H9 (cell line): ENCODE measurements around the gene FMN1. TPM values are rescaled to one million over a fixed set of nuclear protein-coding genes. Genes with fewer than 3 reads are reported as not detected.

Experiments used
- DNase-seq: peaks from one replicate; pipeline ENCODE4 v3.0.0-alpha.2; 2017
- H2AFZ ChIP-seq: one replicate; pipeline ENCODE4 v1.6.1; 2013; ENCODE audit warnings: mild to moderate bottlenecking, low read length, control low read depth, moderate library complexity
- H2AK5ac ChIP-seq: 2 replicates; pipeline ENCODE4 v1.6.1; 2013; ENCODE audit warnings: low read length, control low read depth, mixed read lengths; ENCODE audit not compliant: insufficient read length
- H2BK120ac ChIP-seq: one replicate; pipeline ENCODE4 v1.6.1; 2013; ENCODE audit warnings: low read depth, mild to moderate bottlenecking, low read length, control low read depth, inconsistent platforms; ENCODE audit not compliant: poor library complexity, severe bottlenecking
- H2BK12ac ChIP-seq: 2 replicates; pipeline ENCODE4 v1.6.1; 2013; ENCODE audit warnings: low read length, control low read depth, mixed read lengths, low read depth; ENCODE audit not compliant: insufficient read length
- H2BK15ac ChIP-seq: 2 replicates; pipeline ENCODE4 v1.6.1; 2013; ENCODE audit warnings: low read depth, low read length, control low read depth
- H2BK20ac ChIP-seq: one replicate; pipeline ENCODE4 v1.6.1; 2013; ENCODE audit warnings: low read depth, mild to moderate bottlenecking, low read length, control low read depth, inconsistent platforms; ENCODE audit not compliant: poor library complexity, severe bottlenecking
- H2BK5ac ChIP-seq: 2 replicates; pipeline ENCODE4 v1.6.1; 2013; ENCODE audit warnings: low read length, control low read depth, mixed read lengths; ENCODE audit not compliant: insufficient read length
- H3K14ac ChIP-seq: 2 replicates; pipeline ENCODE4 v1.6.1; 2013; ENCODE audit warnings: low read length, control low read depth; ENCODE audit not compliant: insufficient read depth
- H3K18ac ChIP-seq: 2 replicates; pipeline ENCODE4 v1.6.1; 2013; ENCODE audit warnings: low read depth, mild to moderate bottlenecking, mixed read lengths, low read length, control low read depth; ENCODE audit not compliant: insufficient read length
- H3K23ac ChIP-seq: 2 replicates; pipeline ENCODE4 v1.6.1; 2013; ENCODE audit warnings: low read length, control low read depth, mixed read lengths, low read depth; ENCODE audit not compliant: insufficient read length
- H3K23me2 ChIP-seq: 2 replicates; pipeline ENCODE4 v1.6.1; 2013; ENCODE audit warnings: low read depth, mild to moderate bottlenecking, mixed read lengths, low read length, control low read depth; ENCODE audit not compliant: insufficient read length, poor library complexity, severe bottlenecking
- H3K27ac ChIP-seq: 2 replicates; pipeline ENCODE4 v1.5.1; 2013; ENCODE audit warnings: low read length, control low read depth, mixed read lengths, low read depth; ENCODE audit not compliant: insufficient read length
- H3K27me3 ChIP-seq: 2 replicates; pipeline ENCODE4 v1.6.1; 2013; ENCODE audit warnings: low read length, control low read depth, inconsistent platforms; ENCODE audit not compliant: insufficient read depth
- H3K4ac ChIP-seq: 2 replicates; pipeline ENCODE4 v1.6.1; 2013; ENCODE audit warnings: low read depth, mild to moderate bottlenecking, control low read depth, inconsistent platforms, low read length, moderate library complexity
- H3K4me1 ChIP-seq: 2 replicates; pipeline ENCODE4 v1.6.1; 2013; ENCODE audit warnings: low read length, control low read depth, inconsistent platforms; ENCODE audit not compliant: insufficient read depth
- H3K4me2 ChIP-seq: 2 replicates; pipeline ENCODE4 v1.6.1; 2013; ENCODE audit warnings: low read length, control low read depth, mixed read lengths; ENCODE audit not compliant: insufficient read length, insufficient read depth
- H3K56ac ChIP-seq: 2 replicates; pipeline ENCODE4 v1.6.1; 2013; ENCODE audit warnings: low read depth, mild to moderate bottlenecking, mixed read lengths, low read length, control low read depth; ENCODE audit not compliant: insufficient read length
- H3K79me1 ChIP-seq: 2 replicates; pipeline ENCODE4 v1.6.1; 2013; ENCODE audit warnings: low read depth, mild to moderate bottlenecking, moderate library complexity, low read length, control low read depth, inconsistent platforms; ENCODE audit not compliant: insufficient read depth, poor library complexity, severe bottlenecking
- H3K79me2 ChIP-seq: 2 replicates; pipeline ENCODE4 v1.6.1; 2013; ENCODE audit warnings: low read length, control low read depth, inconsistent platforms; ENCODE audit not compliant: insufficient read depth
- H3K9ac ChIP-seq: 2 replicates; pipeline ENCODE4 v1.6.1; 2013; ENCODE audit warnings: low read length, control low read depth, mixed read lengths; ENCODE audit not compliant: insufficient read length; ENCODE audit errors: extremely low read depth
- H3K9me3 ChIP-seq: one replicate; pipeline ENCODE4 v1.6.1; 2013; ENCODE audit warnings: low read depth, low read length, inconsistent platforms; ENCODE audit not compliant: control insufficient read depth
- H3T11ph ChIP-seq: one replicate; pipeline ENCODE4 v1.6.1; 2013; ENCODE audit warnings: mild to moderate bottlenecking, low read length, control low read depth, inconsistent platforms
- H4K20me1 ChIP-seq: one replicate; pipeline ENCODE4 v1.6.1; 2013; ENCODE audit not compliant: control insufficient read depth, insufficient read length, insufficient read depth
- H4K5ac ChIP-seq: 2 replicates; pipeline ENCODE4 v1.6.1; 2013; ENCODE audit warnings: low read depth, mild to moderate bottlenecking, mixed read lengths, low read length, control low read depth; ENCODE audit not compliant: insufficient read length
- H4K8ac ChIP-seq: replicated peaks from 2 replicates; pipeline ENCODE4 v1.6.1; 2013; ENCODE audit warnings: low read length, control low read depth, mixed read lengths, low read depth; ENCODE audit not compliant: insufficient read length
- H4K91ac ChIP-seq: 2 replicates; pipeline ENCODE4 v1.6.1; 2013; ENCODE audit warnings: low read depth, mild to moderate bottlenecking, moderate library complexity, mixed read lengths, low read length, control low read depth; ENCODE audit not compliant: insufficient read length
- H3K27ac Mint-ChIP-seq, 3 experiments: 2 replicates in 2 of 3; 3 replicates in 1 of 3; pipeline ENCODE4 v1.8.0; 2020 to 2021; ENCODE audit warnings: mixed read lengths in 3 of 3, mild to moderate bottlenecking in 1 of 3, moderate library complexity in 1 of 3
- H3K27me3 Mint-ChIP-seq: 2 replicates; pipeline ENCODE4 v1.8.0; 2021; ENCODE audit warnings: low read depth, mild to moderate bottlenecking, moderate library complexity, mixed read lengths
- H3K36me3 Mint-ChIP-seq, 3 experiments: 2 replicates in 2 of 3; 3 replicates in 1 of 3; pipeline ENCODE4 v1.8.0; 2020 to 2021; ENCODE audit warnings: low read depth in 3 of 3, mixed read lengths in 3 of 3; ENCODE audit not compliant: insufficient read depth in 1 of 3
- H3K4me1 Mint-ChIP-seq, 2 experiments: 2 replicates each; pipeline ENCODE4 v1.8.0; 2020; ENCODE audit warnings: mixed read lengths in 2 of 2
- H3K4me3 Mint-ChIP-seq, 2 experiments: 2 replicates in 1 of 2; 3 replicates in 1 of 2; pipeline ENCODE4 v1.8.0; 2020 to 2021; ENCODE audit warnings: mild to moderate bottlenecking in 2 of 2, mixed read lengths in 2 of 2, moderate library complexity in 1 of 2
- H3K9me3 Mint-ChIP-seq, 2 experiments: 2 replicates in 1 of 2; 3 replicates in 1 of 2; pipeline ENCODE4 v1.8.0; 2020; ENCODE audit warnings: mild to moderate bottlenecking in 2 of 2, mixed read lengths in 2 of 2, moderate library complexity in 1 of 2
- CTCF ChIP-seq: fragments of 200-600 bp; sonication (generic); conservative IDR thresholded peaks from 3 replicates; pipeline ENCODE4 v1.8.0; 2021; ENCODE audit warnings: antibody characterized with exemption, mild to moderate bottlenecking
- WGBS: extraction: QIAGEN DNeasy Blood & Tissue Kit; methylation state at CpG from one replicate; pipeline ENCODE4 v1.1.7; 2013; ENCODE audit warnings: missing lambda C conversion rate, low lambda C conversion rate, mixed read lengths; ENCODE audit not compliant: insufficient read length; ENCODE audit errors: extremely low coverage; 5-methylcytosine and 5-hydroxymethylcytosine counted together
- total RNA-seq: library from RNA; stranded (reverse); gene quantifications from 2 replicates; pipeline ENCODE4 v1.2.1, GENCODE V29; 2021

FMN1 gene
- total RNA-seq, 1 experiment from 2014 or later: 1.9 TPM

- H3K9me3 Mint-ChIP-seq: peaks cover 0 to 2% of the 10 kb centered on the region in 2 experiments; a peak in 1 of 5 replicates
- no peaks in the 10 kb centered on the region; a peak in 1 of 7 replicates for H3K36me3 Mint-ChIP-seq
- H2BK12ac ChIP-seq: no peak overlapping the region
- H3K4me2 ChIP-seq: no peak overlapping the region
- H3K4me1 ChIP-seq: no peaks in the 10 kb centered on the region
- no peak overlapping the region for H4K8ac ChIP-seq
- no CpG with 5 or more reads among the region's 2 CpGs for WGBS
- DNase-seq: no peak
- H2BK20ac ChIP-seq: no peak overlapping the region
- no peak overlapping the region for H3K4me3 Mint-ChIP-seq
- H3K56ac ChIP-seq: no peak overlapping the region
- no peak overlapping the region for H3T11ph ChIP-seq
- H2AFZ ChIP-seq: no peak overlapping the region
- no peak overlapping the region for H3K27ac ChIP-seq
- H4K91ac ChIP-seq: no peak overlapping the region
- peaks cover 2% of the 10 kb centered on the region; the same call in 1 of the 2 replicates for H3K27me3 Mint-ChIP-seq
- no peak overlapping the region for H3K9ac ChIP-seq
- H3K9me3 ChIP-seq: no peaks in the 10 kb centered on the region
- no peaks in the 10 kb centered on the region for H3K27me3 ChIP-seq
- H3K4ac ChIP-seq: no peak overlapping the region
- H3K14ac ChIP-seq: no peak overlapping the region
- no peaks in the 10 kb centered on the region for H3K79me2 ChIP-seq
- no peak for TF ChIP-seq CTCF
- no peaks in the 10 kb centered on the region for H3K4me1 Mint-ChIP-seq
- no peaks in the 10 kb centered on the region for H3K23me2 ChIP-seq
- no peak overlapping the region for H2BK15ac ChIP-seq
- H2BK5ac ChIP-seq: no peak overlapping the region
- H3K18ac ChIP-seq: no peak overlapping the region
- no peak overlapping the region for H2BK120ac ChIP-seq
- H4K20me1 ChIP-seq: no peaks in the 10 kb centered on the region
- no peaks in the 10 kb centered on the region for H3K79me1 ChIP-seq
- H3K23ac ChIP-seq: no peak overlapping the region
- no peak overlapping the region for H3K27ac Mint-ChIP-seq
- H2AK5ac ChIP-seq: no peak overlapping the region
- no peak overlapping the region for H4K5ac ChIP-seq
These were observed 90.3 kb downstream of the FMN1 start for GRCh38 chr15:33104212-33104611.
